ENCODE results near the gene NACC2. TPM values are rescaled to one million over a fixed set of nuclear protein-coding genes. Genes with fewer than 3 reads are reported as not detected.
A peak's percentile ranks its signal among the peaks of the same experiment; 100 is the strongest.

NACC2 gene
- total RNA-seq, 1 donor from 2014 or later, result 30.8 TPM

DNA sequence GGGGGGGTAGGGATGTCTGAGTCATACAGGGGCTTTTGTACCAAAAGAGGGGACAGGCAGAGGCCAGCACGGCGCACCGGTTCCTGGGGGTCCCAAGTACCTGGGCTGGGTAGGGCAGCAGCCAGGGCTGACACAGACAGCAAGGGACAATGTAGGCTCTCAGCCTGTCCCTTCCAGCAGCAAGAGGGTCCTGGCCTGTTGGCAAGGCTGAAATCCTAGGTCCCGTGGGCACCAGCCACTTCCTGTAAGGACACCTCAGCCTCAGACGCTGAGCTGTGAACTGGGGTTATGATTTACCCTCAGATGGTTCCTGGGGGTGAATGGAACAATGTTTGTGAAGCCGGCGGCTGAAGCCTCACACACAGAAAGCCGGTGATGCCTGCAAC is 41.3 kb downstream of the NACC2 start:
- intact Hi-C loops (cut with DNase I), result no loop called here
- no peak for DNase-seq
- ATAC-seq (ENCODE audit: poor library complexity), result no peak

DNA sequence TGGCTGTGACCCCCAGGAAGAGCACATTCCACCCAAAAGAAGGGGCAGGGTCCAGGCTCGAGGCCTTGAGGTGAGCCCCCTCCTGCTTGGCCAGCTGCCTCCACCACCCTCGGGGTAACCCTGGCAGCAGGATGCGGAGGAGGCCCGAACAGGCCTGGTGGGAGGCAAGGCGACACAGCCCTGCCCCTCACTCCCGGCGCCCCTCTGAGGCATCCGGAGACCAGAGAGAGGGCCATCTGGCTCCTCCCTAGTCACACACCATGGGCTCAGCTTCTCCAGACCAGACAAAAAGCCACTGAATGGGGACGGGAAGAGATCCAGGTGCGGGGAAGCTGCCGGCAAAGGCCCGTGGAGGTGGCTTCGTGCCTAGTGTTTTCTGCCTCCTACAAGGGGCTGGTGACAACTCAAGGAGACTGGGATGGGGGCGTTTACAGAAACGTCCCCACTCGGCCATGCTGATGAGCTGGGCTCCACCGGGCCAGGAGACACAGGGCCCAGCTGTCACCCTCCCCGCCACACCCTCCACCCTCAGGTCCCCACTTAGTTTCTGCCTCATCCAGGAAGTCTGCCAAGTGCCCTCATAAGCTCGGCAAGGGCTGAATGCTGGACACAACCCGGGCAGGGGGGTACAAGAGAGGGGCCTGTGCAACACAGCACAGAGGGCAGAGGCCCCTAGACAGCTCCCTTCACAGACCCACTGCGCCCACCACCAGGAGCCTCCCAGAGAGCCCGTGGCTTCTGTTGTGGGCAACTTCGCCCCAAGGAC is 41.9 kb downstream of the NACC2 start:
- DNase-seq, result no peak

DNA sequence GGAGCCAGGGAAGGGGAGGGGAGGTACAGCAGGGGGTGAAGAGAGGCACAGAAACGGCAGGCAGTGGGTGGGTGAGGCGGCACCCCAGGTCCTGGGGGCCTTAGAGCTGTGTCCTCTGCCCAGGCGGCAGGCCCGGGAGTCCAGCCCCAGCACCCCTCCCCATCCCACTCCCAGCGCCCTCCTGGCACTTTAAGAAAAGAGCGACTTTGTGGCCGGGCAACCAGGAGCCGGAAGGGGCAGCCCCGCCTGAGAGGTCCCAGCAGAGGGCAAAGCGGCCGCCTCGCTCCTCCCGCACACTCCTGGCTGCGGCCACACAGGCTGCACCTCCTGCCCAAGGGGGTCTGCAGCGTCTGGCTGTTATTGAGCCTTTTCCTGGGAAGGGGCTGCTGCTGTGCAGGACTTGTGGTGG is 42.6 kb downstream of the NACC2 start:
- DNase-seq, result no peak
- intact Hi-C loops (cut with DNase I), result no loop called here
- peak; percentile 63 for ATAC-seq (ENCODE audit: poor library complexity)

More for the DNA sequence above, 41.9 kb downstream of the NACC2 start:
- intact Hi-C loops (cut with DNase I), result no loop called here
- peak; percentile 33 for ATAC-seq (ENCODE audit: poor library complexity)

DNA sequence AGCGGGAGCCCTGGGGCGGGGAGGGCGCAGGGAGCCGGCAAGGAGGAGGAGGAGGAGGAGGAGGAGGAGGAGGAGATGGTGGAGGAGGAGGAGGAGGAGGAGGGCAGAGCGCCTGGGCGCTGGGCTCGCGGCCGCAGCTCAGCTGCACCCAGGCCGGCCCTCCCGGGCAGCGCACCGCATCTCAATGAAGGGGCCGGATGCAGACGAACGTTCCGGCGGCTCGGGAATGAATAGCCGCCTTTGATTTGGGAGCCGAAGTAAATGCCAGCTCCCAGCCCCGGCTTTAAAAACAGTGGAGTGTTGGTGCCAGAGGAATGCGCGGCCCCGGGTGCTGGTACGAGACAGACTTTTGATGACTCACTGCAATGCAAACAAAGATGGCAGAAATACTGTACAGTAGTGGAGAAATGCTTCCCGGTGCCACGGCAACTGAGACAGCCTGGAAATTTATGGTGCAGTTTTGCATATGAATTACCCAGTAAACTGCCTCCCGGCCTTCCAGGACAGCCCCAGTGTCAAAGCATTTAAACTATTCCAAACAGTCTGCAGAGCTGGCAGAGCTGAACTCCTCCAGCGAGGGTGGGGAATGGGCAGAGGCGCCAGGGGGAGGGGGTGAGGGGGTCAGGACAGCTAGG is 43.1 kb downstream of the NACC2 start:
- intact Hi-C loops (cut with DNase I), result no loop called here

DNA sequence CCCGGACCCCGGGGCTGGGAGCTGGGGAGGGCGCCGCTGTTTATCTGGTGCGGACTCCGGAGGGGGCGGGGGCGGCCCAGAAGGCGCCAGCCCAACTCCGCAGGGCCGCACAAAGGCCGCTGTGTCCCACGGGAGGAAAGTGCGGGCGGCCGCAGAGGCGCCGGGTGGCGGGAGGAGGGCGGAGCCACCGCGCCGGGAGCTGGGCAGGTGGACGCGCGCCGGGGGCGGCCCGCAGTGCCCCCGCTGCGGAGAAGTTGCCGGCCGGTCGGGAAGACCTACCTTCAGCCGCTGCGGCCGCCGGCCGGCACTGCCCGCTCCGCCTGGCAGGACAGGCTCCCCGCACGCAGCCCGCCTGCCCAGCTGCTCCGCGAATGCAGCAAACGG is 43.6 kb downstream of the NACC2 start:
- intact Hi-C loops (cut with DNase I), result no loop called here
- DNase-seq (no peak), ATAC-seq (ENCODE audit: poor library complexity) (peak; percentile 44)

More for the DNA sequence above, 43.1 kb downstream of the NACC2 start:
- DNase-seq, result peak; percentile 76
- peak; percentile 64 for ATAC-seq (ENCODE audit: poor library complexity)

DNA sequence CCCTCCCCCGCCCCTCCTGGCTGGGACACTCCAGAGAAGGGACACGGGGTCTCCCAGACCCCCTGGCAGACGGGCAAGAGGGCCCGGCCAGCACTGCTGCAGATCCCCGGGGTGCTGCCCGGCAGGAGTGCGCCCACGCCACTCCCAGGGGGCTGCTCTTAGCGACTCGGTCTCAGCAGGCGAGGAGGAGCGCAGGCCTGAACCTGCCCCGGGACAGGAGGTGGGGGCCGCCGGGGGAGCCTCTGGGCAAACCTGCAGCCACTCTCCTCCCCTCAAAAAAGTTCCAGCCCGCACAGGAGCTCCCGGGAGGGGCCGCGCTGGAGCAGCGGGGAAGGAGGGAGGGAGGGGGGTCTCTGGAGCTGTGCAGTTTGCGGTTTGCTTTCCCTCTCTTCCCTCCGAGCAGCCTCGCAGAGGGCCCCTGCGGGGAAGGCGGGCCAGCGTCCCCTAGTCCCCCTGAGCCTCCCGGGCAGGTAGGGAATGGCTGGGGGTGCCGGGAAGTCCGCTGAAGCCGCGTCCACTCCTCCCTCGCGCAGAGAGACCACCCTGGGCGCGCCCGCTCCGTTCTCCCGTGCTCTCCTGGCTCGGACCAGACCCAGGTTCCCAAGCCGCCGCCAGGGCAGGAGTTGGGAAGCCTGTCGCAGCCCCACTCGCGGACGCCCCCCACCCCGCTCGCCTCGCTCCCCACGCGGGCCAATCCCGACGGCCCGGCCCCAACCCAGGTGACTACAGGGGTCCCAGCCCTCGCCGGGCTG is 44.2 kb downstream of the NACC2 start:
- intact Hi-C loops (cut with DNase I), result no loop called here
- ATAC-seq (ENCODE audit: poor library complexity) (no peak), DNase-seq (no peak)

DNA sequence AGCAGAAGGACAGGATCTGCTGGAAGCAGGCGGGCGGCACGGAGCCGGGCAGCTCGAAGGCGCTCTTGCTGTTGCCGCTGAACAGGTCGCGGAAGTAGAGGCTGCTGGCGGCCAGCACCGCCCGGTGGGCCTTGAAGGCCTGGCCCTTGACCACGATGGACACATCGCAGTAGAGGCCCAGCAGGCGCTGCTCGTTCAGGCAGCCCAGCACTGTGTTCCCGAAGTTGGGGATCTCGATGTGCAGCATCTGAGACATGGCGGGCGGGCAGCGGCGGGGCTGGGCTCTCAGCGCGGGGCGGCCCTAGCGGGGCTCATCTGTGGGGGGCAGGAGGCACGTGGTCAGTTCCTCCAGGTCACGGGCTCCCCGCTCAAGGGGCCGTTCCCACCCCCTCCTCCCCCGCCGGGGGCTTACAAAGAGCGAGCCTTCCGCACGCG is 44.8 kb downstream of the NACC2 start:
- no peak for ATAC-seq (ENCODE audit: poor library complexity)
- no peak for DNase-seq
- intact Hi-C loops (cut with DNase I), result no loop called here

DNA sequence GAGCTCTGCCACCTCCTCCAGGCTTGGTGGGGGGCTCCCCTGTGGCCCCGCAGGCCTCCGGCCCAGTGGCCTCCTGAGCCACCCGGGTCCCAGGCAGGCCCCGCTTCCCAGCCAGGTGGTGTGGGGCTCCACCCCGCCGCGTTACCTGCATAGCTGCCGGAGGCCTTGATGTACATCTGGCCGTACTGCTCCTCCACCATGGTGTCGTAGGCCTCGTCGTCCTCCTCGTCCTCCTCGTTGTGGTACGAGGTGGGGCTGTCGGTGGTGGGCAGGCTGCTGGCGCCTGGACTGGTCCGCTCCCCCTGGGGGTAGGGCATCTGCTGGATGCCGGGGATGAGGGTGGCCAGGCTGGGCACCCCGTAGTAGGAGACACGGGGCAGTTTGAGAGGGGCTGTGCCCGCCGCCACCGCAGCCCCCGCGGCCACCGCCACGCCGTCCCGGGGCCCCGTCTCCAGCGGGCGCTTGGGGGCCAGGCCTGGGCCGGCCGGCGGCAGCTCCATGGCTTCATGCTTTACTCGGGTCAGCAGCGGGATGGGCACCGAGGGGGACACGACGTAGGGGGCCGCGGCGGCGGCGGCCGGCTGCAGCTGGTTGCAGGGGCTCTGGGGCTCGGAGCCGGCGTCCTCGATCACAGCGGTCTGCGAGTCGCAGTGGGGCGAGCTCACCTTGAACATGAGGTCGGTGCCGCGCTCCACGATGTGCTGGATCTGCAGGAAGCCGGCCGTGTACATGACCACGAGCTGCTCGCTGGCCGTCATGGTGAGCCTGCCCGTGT is 45.4 kb downstream of the NACC2 start:
- intact Hi-C loops (cut with DNase I), result no loop called here
- ATAC-seq (ENCODE audit: poor library complexity) (no peak), DNase-seq (no peak)

DNA sequence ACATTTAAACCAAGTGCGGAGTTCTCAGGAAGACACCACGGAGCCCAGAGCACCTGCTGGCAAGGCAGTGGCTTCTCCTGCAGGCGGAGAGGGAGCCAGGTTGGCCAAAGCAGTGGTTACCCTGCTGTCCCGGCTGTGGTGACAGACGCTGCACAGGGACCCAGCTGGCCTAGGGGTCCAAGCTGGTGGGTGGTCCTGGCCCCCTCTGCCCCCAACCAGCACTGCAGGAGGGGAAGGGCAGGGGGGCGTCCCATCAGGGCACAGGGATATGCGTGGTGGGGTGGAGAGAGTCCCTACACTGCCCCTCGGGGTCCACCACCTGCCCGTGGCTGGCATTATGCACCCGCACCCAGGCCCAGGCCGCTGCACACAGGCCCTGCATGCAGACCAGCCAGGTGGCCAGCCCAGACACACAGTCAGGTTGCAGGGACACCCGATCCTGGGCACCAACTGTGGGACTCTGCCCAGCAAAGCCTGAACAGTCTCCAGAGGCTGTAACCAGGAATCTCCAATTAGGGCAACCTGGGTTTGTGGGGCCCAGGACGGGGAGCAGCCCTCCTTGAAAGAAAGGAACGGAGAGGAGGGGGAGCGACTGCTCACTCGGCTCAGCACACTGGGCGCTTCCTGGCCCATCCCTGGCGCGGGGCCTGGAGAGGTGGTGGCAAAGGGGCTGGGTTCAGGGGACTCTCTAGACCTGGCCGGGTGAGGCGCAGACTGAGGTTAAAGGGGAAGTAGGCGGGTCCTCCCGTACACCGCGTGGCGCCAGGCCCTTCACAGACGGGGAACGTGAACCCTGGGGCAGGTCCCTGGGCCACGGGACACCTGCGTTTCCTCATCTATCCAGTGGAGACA is 46.3 kb downstream of the NACC2 start:
- no peak for ATAC-seq (ENCODE audit: poor library complexity)
- intact Hi-C loops (cut with DNase I), result no loop called here
- DNase-seq, result peak; percentile 51

DNA sequence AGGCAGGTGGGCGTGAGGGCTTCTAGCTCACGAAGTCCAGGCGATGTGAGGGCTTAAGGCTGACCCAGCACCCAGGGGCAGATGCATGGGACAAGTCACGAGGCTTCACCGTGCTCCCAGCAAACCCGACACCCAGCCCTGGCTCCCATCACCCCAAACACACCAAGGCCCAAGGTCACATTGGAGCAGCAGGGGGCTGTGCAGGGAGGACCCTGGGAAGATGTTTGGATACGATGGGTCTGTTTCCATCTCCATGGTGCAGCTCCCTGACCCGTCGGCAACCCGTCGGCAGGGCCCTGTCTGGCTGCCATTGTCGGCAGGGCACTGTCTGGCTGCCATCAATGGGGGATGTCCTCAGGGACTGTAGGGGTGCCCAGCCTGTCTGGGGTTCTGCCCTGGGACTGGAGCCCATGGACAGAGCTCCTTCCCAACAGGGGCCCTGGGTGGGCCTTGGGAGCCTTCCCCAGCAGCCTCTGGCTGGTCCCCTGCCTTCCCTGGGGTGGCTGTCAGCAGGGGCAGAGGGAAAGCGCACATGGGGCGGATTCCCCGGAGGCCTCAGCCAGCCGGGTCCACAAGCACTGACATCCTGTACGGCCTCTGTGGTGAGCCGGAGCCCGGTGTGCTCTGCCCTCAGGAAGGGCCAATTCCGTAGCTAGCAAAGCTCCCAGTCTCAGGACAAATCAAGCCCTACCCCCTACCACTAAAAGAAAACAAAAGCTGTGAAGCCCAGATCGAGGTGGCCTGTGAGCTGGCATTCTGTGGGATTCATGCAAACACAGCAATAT is 47.1 kb downstream of the NACC2 start:
- no peak for DNase-seq
- intact Hi-C loops (cut with DNase I), result no loop called here
- ATAC-seq (ENCODE audit: poor library complexity), result no peak

DNA sequence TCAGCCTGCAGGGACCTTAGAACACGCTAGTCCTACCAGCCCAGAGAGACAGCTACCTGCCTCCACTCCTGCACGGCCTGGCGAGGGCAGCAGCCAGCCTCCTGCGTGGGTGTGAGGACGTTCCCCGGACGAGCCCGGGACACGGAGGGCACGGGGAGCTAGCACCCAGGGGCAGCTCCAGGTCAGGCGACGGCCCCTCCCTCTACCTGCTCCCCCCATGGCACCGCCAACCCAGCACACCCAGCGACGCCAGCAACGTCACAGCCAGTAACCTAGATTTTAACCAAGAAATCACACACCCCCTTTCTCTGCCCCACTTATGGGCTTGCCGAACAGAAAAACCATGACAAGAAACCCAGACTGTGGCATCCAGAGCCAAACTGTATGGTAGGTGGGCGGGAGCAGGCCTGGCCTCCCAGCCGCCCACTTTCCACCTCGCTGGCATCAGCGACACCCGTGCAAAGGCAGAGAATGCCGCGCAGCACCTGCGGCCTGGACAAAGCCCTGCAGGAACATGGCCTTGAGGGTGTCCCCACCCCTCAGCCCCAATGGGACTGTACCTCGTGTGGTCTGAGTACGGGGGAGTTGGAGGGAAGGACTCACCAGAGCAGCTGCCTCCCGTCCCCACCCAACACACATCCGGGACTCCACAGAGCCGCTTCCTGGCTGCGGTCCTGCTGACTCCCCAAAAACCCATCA is 47.9 kb downstream of the NACC2 start:
- intact Hi-C loops (cut with DNase I), result no loop called here
- no peak for ATAC-seq (ENCODE audit: poor library complexity)
- DNase-seq, result no peak

DNA sequence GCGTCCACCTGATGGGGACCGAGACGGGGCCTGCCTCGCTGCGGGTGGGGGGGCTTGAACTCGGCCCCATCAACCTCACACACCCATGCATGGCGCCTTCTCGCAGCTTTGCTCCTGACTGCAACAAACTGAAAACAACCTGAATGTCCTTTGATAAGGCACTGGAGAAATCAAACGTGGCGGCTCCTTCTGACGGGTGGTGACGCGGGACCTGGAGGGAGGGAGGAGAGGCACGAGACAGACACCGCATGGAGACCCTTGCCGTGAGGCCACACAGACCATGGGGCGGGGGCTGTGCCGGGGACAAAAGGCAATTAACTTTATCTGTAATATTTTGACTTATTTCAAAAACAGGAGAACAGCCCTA is 48.6 kb downstream of the NACC2 start:
- intact Hi-C loops (cut with DNase I), result no loop called here
- ATAC-seq (ENCODE audit: poor library complexity), result no peak
- no peak for DNase-seq

DNA sequence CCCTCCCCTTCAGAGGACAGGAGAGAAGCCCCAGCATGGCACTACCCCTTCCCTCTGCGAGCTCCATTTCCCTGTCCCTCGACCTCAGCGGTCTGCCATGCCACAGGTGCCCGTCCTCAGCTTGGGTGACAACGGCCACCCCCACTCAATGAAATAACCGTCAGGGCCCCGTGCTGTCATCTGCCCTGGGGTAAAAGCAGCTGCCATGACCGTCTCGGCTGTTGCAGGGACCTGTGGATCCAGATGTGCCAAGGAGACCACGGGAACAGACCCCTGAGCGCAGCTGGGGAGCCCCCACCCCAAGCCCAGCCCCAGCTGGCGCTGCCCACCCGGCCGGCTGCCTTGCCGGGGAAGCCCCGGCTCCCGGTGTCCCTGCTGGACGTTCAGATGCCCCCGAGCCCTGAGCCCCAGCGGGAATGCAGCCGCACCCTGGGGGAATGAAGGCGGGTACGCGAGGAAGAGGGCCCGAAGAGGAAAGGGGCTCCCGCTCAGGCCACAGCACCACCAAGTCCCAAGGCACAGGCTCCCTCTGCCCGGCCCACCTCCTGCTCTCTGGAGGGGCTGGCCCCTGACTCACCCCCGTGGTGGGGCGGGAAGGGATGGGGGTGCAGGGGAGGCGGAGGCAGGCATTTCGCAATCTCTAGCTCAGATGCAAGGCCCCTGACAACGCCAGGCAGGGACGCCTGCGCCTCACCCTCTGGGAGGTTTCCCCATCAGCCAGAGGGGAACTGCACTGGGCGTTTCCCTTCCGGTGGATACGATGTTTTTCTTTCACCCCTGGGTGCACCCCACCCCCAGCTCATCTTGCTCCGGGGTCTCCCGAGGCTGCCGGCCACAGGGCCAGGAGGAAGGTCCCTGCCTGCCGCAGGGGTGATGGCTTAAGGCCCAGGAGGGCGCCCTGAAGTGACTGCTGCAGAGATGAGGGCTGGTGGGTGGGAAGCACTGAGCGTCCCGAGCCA is 49.2 kb downstream of the NACC2 start:
- peak; percentile 40 for ATAC-seq (ENCODE audit: poor library complexity)
- intact Hi-C loops (cut with DNase I), result no loop called here
- peak; percentile 75 for DNase-seq

DNA sequence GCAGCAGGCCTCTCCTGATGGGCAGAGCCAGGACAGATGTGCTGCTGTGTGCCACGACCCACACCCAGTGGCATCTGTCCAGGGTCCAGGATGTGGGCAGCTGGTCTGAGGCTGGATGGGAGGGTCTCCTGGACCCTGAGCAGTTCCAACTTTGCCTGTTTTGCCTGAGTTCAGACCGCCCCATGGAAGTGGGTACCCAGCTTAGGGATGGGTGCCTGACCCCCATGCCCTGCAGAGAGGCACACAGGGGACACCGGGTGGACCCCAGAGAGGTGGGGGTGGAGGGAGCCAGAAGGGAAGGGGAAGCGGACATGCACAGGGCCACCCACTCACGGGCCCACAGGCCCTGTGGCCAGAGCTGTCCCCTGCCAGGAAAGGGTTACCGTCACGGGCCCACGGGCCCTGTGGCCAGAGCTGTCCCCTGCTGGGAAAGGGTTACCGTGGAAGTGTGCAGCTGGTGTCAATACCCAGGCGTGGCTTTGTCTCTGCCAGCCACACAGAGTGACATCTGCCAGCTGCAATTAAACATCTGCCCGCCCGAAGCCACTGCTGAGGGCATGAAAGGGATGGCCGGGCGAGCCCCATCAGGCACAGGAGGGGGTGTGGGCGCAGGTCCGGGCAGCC is 50.0 kb downstream of the NACC2 start:
- intact Hi-C loops (cut with DNase I), result no loop called here
- ATAC-seq (ENCODE audit: poor library complexity), result no peak
- DNase-seq, result no peak

DNA sequence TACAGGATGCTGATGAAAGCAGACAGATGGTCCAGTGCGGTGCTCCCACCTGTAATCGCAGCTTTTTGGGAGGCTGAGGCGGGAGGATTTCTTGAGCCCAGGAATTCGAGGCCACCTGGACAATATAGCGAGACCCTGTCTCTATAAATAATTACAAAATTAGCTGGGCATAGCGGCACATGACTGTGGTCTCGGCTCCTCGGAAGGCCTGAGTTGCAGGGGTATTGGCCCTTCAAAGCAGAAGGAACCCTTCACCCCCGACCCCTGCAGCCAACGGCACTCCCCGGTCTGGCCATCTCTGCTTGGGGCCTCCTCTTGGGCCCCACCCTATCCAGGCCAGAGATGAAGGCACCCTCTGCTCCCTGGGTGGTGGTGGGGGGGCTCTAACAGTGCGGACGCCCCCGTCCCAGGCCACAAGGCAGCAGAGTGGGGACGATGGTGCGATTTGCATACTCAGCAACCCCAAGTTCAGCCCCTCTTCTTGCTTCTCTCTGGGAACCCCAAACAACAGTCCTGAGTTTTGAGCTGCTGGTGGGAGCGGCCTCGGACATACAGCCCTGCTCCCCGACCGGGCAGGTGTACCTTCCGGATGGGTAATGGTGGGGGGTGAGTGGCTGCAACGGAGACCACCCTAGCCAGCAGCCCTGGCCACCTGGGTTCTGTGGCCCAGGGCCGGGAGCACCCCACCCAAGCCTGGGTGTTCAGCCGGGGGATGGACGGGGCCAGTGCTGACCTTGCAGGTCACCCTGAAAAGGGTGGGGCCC is 50.7 kb downstream of the NACC2 start:
- no peak for ATAC-seq (ENCODE audit: poor library complexity)
- DNase-seq, result no peak
- intact Hi-C loops (cut with DNase I), result no loop called here

All from Right ventricle myocardium superior (tissue), 1 donor.